HuH-7.5 (cell line): ENCODE results near the gene PIGZ.
A peak's percentile ranks its signal among the peaks of the same experiment; 100 is the strongest.

ENCODE experiments used
- DNase-seq: peaks from one replicate; pipeline ENCODE4 v3.0.0; 2011; ENCODE audit warnings: low spot score

PIGZ gene

GRCh38 chr3:197001972-197002700 lies 33.5 kb upstream of the PIGZ start:
- peak; percentile 47 for DNase-seq

DNA sequence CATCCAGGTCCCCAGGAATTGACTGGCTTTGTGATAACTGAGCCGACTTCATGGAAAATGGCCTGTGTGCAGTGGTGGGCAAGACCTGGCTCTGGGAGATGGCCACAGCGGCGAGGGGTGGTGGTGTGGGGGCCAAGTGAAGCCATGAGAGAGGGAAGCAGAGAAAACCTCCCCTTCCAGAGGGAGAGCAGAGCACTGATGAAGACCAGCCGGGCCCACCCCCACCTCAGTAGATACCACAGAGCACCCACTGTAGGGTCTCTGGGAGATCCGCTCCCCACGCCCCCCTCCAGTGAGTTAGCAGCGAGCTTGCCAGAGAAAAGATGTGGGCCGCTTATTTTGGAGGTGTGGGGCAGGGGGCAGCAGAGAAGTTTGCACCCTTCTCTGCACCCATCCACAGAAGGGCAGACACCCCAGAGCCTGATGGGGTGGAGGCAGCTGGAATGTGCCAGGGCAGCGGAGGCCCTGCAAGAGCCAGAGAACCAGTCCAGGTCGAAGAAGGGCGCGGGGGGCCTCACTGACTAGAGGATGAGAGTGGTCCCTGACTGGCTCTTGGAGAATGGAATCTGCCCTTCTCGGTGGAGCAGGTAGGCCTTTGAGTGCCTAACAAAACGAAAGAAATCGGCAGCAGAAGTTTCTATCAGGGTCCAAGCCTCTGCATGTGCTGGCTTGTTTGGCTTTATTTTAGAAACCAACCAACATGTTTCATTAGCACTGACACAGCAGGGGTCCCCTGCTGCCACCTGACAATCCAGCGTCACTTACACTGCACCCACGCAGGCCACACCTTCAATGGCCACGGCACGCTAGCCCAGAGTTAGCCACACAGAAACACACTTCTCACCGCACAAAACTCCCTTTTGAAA lies 32.7 kb upstream of the PIGZ start:
- DNase-seq, result no peak

- no peak for DNase-seq
These were observed 31.6 kb upstream of the PIGZ start for GRCh38 chr3:197000211-197000610.

DNA sequence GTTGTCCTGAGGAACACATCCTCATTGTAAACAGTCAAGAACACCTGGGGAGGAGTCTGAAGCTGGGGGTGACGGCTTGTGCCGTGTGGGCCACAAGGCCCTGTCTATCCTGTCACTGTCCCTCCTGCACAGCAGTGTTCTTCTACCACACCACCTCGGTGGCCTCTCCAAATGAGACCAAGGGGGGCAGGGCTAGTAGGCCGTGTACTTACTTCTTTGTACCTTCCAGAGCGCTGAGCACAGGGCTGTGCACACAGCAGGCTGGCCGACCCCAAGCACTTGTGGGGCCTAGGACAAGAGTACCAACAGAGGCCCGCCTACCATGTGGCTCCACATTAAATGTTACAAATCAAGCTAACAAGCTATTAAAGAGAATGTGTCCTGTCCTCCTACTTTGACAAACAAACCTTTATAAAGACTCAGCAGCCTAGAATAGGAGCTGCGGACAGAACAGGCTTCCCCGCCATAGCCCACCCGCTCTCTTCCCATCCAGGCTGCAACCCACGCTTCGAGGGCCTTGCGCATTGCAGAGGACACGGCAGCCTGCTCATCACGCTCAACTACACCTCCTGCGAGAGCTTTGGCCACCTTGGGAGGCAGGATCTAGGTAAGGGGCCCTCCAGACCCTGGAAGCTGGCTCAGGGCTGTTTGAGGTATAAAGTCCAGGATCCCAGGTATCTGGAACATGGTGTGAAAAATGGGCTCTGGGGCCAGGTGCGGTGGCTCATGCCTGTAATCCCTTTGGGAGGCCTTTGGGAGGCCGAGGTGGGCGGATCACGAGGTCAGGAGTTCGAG lies 30.5 kb upstream of the PIGZ start:
- DNase-seq, result no peak

DNA sequence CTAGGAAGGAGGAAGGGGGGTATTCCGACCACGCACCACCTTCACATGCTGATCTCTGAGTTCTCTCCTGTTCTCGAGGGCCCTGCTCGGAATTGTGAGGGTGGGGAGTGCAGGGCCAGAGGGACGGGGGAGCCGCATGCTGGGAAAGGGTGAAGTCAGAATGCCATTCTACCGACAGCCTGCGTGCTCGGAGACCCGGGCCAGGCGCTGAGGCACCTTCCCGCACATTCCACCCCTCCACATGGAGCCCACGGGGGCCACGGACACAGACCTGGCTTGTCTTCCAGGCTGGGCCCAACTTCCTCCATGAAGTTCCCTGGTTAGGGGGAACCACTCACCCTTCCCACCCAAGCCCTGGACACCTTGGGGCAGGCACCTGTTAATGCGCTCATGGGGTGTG lies 28.7 kb upstream of the PIGZ start:
- no peak for DNase-seq

DNA sequence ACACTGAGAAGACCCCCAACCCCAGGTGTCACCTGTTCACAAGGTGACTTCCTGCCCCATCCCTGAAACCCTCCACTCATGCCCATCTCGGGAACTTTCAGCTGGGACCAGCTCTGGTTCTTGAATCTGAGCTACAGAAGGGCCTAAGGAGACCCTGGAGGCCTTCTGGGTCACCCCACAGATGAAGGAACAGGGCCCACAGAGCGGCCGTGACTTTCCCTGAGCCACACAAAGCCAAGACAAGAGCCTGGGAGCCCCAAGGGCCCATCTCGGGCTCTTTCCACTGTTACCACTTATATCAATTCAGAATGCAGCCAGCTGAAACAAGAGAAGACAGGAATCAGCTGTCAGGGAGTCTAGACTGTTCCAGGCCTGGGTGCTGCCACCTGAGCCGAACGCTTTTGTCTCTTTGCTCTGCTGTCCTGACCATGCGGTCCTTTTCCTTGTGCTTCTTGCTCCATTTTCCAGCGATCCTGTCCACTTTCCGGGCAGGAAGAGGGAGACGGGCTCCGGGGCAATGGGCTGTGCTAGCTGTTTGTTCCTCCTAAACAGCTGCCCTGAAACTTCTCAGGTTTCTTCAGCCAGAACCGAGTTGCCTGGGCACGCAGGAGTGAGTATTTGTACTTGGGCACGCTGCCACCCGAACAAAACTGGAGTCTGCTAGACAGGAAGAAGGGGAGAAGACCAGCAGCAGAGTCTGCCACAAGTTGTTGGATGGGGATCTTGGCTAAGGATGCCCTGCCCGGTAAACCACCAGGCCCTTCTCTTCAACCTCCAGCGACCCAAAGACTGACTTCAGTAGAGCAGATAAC lies 28.0 kb upstream of the PIGZ start:
- no peak for DNase-seq

DNA sequence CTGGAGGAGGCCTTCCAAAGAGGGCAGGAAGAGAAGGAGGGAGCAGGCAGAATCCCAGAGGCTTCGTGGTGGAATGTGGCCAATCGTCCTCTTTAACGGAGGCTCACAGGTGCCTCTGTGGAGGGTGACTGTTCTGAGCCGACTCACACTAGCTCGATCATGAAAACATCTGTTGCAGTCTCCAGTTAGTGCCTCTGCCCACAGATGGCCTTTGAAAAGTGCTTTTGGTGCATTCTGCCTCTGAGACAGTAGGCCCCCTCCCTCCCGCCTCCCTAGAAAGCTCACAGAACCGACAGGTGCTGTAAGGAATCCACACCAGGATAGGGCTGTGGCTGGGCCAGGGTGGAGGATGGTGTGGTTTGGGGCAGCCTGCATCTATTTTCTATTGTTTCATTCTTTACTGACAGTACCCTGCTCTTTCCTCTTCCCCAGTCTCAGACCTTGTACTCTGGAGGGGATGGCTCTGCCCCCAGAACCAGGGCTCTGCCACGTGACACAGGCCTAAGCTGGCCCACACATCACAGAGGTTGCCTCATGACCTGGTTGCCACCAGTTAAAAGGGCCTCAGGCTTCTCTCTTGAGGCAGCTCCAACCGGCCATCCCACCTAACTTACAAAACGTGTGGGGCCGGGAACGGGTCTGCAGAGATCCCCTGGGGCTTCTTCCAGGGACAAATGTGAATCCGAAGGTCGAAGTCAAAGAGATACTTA lies 27.2 kb upstream of the PIGZ start:
- no peak for DNase-seq

DNA sequence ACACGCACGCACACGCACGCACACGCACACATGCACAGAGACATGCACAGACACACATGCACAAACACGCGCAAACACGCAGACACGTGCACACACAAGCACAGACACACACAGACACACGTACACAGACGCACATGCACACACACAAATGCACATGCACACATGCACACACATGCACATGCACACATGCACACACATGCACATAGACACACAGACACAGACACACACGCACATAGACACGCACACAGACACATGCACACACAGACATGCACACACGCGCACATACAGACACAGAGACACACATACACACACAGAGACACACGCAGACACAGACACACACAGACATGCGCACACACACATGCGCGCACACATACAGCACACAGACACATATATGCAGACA lies 26.4 kb upstream of the PIGZ start:
- no peak for DNase-seq

DNA sequence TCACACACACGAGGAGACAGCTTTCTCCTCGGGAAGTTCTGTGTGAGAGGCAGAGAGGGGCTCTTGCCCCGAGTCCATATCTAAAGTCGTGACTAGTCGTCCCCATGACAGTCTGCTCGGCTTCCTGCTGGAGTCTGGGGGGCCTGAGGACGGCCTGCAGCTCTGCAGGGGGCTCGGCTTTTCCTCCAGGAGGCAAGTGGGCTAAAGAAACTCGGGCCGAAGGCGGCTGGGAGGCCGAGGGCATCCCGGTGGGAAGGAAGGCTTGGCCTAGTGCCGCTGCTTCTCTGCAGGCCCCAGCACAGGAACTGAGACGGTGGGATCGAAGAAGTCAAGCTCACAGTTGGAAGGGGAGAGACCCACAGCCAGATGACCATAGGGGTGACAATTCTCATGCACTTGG lies 25.4 kb upstream of the PIGZ start:
- DNase-seq, result no peak

DNA sequence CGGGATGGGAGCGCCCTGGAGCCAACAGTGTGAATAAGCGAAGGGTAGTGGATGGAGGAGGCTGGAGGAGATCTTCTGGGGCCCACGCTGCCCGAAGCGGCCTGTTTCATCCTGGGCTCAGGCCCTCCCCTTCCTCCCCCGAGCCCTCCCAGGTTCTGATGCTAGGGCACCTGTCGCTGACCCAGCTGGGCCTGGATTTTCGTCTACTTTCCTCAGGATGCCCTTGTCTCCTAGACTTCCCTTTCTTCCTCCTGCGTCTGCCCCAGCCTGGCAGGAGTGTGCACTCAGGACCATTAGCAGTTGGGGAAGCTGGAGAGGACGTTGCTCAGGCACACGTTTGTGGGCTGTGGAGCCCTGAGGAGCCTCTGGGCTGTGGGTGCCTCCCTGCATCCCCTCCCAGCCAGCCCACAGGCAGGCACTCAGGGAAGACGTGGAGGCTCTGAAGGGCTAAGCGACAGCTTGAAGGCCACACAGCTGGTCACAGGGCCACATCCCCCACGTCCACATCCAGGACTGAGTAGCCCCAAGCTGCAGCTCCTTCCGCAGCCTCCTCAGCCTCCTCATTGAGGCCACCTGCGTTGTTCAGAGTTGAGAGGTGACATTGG lies 23.9 kb upstream of the PIGZ start:
- no peak for DNase-seq

- DNase-seq, result no peak
These were observed 23.2 kb upstream of the PIGZ start for GRCh38 chr3:196991581-196992460.

DNA sequence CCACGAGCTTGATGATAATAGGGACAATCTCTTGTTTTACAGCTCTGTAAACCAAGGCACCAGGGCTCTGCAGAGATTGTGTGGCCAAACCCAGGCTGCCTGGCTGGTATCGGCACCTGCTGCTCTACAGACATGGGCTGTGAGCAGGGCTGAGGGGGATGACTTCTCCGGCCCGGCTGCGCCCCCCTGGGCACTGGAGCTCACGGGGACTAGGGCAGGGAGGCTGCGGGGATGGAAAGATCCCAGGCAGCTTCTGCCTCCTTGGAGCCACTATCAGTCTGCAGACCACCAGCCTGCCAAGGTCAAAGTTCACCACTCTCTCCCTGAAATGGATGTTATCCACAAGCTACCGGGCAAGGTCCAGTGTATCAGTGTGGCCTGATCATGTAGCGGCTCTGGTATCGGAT lies 22.0 kb upstream of the PIGZ start:
- no peak for DNase-seq

- DNase-seq, result no peak
These were observed 21.2 kb upstream of the PIGZ start for GRCh38 chr3:196989721-196990262.

DNA sequence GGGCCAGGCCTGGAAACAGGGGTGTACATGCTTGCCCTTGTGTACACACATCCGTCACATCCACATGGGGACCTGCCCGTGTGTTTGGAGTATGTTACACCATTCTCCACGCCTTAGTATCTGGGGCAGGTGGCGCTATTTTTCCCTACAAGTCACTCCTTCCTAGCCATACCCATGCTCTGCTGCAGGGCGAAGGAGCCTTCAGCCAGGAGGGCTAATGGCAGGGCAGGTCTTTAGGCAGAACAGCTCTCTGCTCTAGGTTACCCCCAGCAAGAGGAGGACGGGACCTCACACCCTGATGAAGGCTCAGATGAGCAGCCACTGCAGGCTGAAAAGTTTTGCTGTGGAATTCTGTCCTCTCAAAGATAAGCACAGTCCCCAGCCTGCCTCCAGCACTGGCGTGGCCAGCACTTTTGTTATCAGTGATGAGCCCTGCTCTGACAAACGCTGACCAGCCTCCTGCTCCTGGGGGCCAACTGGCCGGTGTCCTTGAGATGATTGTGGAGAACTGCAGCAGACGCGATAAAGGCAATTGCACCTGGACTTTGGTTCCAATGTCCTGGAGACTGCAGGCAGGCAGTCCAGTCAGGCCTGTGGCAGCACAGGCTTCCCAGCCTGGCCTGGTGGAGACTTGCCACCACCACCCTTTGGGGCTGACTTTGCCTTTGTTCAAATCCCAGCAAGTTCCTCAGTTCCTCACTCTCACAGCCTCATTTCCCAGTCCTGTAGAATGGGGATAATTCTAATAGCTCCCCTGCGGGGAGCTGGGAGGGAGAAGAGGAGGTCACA lies 19.8 kb upstream of the PIGZ start:
- DNase-seq, result peak; percentile 62

GRCh38 chr3:196987022-196987421 lies 18.4 kb upstream of the PIGZ start:
- no peak for DNase-seq

DNA sequence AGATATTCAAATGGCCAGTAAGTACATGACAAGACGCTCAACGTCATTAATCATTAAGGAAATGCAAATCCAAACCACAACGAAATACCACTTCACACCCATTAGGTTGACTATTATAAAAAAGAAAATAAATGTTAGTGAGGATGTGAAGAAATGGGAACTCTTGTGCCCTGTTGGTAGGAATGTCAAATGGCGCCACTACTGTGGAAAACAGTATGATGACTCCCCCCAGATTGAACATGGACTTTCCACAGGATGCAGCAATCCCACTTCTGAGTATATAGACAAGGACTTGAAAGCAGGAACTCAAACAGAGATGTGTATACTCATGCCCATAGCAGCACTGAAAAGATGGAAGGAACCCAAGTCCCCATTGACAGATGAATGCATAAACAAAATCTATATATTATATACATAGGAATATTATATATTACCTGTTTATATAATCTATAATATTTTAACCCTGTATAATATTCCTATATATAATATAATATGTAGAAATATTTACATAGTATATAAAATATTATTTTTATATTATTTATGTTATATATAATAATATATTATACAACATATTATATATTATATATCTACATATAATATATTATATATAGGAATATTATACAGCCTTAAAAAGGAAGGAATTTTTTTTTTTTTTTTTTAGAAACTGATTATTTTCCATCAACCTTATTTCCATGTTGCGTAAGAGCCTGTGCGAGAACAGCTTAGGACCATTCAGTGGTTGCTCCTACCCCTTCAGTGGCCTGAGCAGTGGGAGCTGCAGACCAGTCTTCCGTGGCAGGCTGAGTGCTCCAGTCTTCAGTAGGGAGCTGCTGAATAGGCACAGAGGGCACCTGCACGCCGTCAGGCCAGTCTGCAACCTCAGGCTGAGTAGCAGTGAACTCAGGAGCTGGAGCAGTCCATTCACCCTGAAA lies 17.6 kb upstream of the PIGZ start:
- no peak for DNase-seq

GRCh38 chr3:196985298-196985697 lies 16.7 kb upstream of the PIGZ start:
- no peak for DNase-seq

DNA sequence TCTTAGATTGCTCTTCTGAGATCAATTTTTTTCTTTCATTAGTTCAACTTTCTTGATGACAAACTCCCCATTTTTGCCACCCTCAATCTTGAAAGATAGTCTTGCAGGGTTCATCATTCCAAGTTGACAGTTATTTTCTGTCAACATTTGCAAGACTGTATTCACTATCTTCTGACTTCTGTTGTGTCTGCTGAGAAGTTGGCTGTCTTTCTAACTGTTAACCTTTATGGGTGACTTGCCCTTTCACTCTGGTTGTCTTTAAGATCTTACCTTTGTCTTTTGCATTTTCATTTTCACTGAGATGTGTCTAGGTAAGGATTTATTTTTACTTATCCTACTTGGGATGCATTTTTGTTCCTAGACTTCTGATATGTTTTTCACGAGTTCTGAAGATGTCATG lies 14.6 kb upstream of the PIGZ start:
- DNase-seq, result no peak
